Fibroblast of skin of left biceps (primary cell): Measurements from ENCODE around the gene GHR.
"Not testable (repeated sequence)": the region's sequence is repeated elsewhere in the genome, so short reads cannot be mapped to it uniquely, and the experiment has no call there.

ENCODE experiments used
- DNase-seq, 2 experiments: peaks; one replicate each; pipeline ENCODE4 v3.0.0-alpha.2; 2013; ENCODE audit warnings: low read depth in 2 of 2

Gene GHR

GRCh38 chr5:42645138-42645537, 221.9 kb downstream of the GHR start:
- DNase-seq, result no peak

- DNase-seq, result no peak
These were observed 224.8 kb downstream of the GHR start for GRCh38 chr5:42648036-42648435.

DNA sequence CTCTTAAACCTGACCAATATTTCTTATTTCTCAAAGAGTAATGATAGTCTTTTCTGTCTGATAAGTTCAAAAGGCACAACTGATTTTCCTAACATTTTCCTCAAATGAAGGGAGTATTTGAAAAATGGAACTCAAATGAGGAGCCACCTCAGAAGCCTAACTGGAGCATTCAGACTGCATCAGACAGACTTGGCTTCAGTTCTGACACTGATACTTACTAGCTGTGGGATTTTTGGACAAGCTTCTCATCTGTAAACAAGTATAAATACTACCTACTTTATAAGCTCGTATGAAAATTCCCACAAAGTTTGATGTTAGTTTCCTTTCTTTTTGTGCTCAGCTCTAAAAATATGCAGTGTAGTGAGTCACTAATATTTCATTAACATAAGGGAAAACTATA, 225.7 kb downstream of the GHR start:
- DNase-seq, result no peak

- no peak for DNase-seq
These were observed 226.8 kb downstream of the GHR start for GRCh38 chr5:42650084-42650483.

- DNase-seq, result no peak
These were observed 230.5 kb downstream of the GHR start for GRCh38 chr5:42653705-42654104.

GRCh38 chr5:42654645-42655044, 231.4 kb downstream of the GHR start:
- no peak for DNase-seq

- DNase-seq, result no peak
These were observed 232.9 kb downstream of the GHR start for GRCh38 chr5:42655982-42656650.

DNA sequence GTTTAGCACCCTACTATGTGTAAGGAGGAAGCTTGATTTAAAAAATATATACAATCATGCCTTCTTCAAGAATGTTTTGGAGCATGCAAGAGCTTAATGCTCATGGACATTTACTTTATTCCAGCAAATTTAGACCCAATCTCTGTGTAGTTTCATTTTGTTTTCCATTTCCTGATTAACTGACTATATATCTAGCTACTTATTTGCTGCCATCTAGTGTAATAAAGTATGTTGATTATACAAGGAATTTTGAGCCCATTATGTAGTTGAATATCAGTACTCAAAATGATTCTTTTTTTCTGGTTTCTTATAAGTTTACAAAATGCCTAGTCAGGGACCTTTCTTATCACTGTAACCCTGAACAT, 233.4 kb downstream of the GHR start:
- no peak for DNase-seq

- DNase-seq, result not testable (repeated sequence)
These were observed 236.6 kb downstream of the GHR start for GRCh38 chr5:42659869-42660268.

GRCh38 chr5:42665857-42666256, 242.6 kb downstream of the GHR start:
- no peak for DNase-seq

GRCh38 chr5:42666869-42667268, 243.6 kb downstream of the GHR start:
- DNase-seq, result no peak

GRCh38 chr5:42668254-42668653, 245.0 kb downstream of the GHR start:
- no peak for DNase-seq

DNA sequence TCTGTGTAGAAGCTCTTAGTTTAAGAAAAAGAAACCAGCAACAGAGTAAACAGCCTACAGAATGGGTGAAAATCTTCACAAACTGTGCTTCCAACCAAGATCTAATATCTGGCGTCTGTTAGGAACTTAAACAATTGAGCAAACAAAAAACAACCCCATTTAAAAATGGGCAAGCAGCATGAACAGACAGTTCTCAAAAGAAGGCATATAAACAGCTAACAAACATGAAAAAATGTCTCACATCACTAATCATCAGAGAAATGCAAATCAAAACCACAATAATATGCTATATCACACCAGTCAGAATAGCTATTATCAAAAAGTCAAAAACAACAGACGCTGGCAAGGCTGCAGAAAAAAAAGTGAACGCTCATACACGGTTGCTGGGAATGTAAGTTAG, 249.7 kb downstream of the GHR start:
- no peak for DNase-seq

- DNase-seq, result no peak
These were observed 252.4 kb downstream of the GHR start for GRCh38 chr5:42675602-42676001.

- no peak for DNase-seq
These were observed 253.1 kb downstream of the GHR start for GRCh38 chr5:42676362-42676761.

- no peak for DNase-seq
These were observed 254.1 kb downstream of the GHR start for GRCh38 chr5:42677156-42677842.

- no peak for DNase-seq
These were observed 256.8 kb downstream of the GHR start for GRCh38 chr5:42680046-42680445.

GRCh38 chr5:42685078-42685477, 261.8 kb downstream of the GHR start:
- DNase-seq, result not testable (repeated sequence)

- no peak for DNase-seq
These were observed 266.2 kb downstream of the GHR start for GRCh38 chr5:42689391-42689790.

DNA sequence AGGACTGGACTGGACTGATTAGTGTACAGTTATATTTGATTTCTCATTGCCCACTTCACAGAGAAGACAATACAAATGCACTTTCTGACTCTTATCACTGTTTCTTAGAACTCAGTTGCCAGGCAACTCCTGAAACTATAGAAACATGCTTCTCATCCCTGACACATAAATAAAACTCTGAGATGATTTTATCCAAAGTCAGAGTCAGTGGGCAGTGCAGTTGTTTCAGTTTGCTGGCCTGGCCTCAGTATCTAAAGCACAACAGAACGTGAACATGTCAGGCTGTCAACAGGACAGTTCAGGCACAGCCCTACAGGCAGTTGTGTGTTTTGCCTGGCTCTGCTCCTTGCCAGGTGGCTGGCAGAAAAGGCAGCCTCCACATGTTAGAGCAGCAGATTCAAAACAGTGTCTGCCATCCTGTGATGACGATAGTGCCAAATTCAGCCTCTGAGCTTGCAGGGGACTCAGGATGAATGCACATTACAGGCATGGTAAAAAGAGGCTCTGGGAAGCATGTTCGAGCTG, 268.2 kb downstream of the GHR start:
- no peak for DNase-seq

DNA sequence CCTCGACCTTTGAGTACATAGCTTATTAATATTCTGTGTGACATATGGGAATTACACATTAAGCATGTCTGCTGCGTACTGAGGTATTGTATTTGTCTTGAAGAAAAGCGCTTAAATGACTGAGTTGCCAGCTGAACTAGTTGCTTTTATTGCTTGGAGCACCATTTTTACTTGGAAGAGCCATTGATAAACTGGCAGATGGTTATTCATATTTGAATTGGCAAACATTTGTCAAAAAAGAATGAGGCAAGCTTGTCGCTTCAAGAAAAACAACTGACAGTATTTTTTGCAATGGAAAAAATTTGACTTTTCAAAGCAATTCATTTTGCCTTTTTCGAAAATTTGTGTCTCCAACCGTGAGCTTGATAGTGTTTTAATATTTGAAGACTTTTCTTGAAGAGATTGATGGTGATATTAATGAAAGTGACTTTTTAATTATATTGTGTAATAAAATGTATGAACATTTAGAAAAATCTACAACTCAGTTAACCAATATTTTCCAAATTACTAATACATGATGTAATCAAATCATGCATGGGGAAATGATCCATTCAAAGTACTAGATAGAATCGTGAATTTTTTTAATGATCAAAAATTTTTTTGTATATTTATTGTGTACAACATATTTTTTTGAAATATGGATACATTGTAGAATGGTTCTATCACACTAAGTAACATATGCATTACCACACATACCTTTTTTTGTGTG, 278.3 kb downstream of the GHR start:
- no peak for DNase-seq

GRCh38 chr5:42703238-42703637, 280.0 kb downstream of the GHR start:
- DNase-seq, result no peak

DNA sequence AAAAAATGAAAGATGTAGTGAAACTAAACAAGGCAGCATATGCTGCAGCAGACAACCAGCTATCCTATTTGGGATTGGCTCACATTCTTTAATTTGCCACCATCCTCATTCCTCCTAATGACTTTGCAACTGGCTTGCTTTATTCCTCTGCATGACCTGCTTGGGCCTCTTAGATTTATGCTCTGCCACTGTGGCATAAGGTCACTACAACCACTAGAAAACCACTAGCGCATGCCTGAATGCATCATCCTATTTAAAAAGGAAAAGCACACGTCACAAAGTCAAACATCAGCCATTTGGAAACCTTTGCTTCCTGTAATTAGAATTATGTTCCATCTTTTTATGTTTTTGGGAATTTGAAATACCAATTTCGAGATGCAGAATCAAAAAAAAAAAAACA, 292.5 kb downstream of the GHR start:
- DNase-seq, result no peak
